Measurements from ENCODE around the gene IMMP2L.

IMMP2L gene

GRCh38 chr7:110835849-110836248 is 726.4 kb downstream of the IMMP2L start:
- no peak for DNase-seq

DNA sequence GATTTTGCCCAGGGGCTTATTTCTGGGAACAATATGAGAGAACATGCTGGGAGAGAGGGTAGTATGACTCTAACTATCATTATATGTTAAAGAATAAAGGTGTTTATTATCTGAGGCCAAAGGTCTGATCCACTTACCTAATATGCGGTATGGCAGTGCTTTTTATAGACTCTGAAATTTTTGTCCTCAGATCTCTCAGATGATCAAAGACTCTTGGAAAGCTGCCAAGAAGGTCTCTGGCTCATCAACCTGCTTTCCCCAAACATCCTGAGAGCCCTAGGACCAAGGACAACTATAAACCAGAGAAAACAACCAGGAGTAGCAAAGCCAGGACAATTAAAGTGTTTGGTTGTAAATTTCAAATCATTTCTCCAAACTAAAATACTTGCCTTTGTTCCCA is 727.1 kb downstream of the IMMP2L start:
- DNase-seq = peak; percentile 83

- no peak for DNase-seq
These were observed 730.9 kb downstream of the IMMP2L start for GRCh38 chr7:110831419-110831818.

DNA sequence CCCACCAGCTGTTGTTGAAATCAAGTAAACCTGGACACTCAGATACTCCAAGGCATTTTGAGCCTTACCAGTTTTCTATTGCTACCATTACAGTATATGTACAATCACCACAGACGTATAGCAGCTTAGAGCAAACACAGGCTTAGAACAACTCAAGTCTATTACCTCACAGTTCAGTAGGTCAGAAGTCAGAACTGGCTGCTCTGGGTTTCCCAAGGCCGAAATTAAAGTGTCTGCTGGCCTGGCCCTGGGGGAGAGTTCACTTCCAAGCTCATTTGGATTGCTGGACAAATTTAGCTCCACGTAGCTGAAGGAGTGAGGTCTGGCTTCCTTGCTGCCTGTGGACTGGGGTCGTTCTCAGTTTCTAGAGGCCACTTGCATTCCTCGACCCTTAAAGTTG is 731.5 kb downstream of the IMMP2L start:
- DNase-seq = no peak

- no peak for DNase-seq
These were observed 734.4 kb downstream of the IMMP2L start for GRCh38 chr7:110827936-110828335.

DNA sequence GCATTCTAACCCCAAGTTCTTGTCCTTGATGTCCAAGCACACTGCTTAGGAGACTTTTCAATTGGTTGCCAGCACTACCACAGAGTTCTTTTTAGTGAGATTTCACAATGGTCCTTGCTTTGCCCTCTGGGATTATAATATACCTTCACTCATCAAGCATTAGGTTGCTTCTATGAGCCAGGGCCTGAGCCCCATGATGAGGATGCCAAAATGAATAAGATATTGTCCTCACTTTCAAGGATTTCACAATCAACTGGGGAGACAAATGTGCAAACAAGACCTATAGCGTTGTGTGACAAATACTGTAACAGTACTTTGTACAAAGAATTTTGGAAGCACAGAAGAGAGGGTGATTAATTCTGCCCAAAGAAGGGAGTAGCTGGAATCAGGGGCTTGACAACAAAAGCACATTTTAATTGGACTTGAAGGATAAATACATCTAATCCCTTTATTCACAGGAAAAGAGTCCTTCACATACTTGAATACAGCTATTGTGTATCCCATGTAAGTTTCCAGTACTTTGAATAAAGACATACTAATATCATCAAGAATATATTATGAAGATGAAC is 734.9 kb downstream of the IMMP2L start:
- DNase-seq = no peak

DNA sequence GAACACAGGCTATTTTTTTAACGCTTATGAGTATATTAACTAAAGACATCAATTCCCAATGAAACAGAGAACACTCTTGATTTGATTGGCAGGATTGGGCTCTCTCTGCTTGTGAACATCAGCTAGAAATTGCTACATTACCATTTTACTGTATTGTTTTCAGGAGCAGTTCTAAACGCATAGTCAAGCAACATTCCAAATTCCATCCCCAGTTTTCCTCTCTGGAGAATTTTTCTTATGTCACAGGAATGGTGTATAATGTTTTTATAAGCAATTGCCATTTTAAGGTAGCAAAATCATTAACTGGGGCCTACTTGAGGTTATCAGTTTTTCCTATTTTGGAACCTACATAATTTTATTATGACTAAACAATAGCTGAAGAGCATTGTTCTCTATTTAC is 748.3 kb downstream of the IMMP2L start:
- DNase-seq = no peak

- DNase-seq = no peak
These were observed 752.5 kb downstream of the IMMP2L start for GRCh38 chr7:110809832-110810231.

- no peak for DNase-seq
These were observed 753.9 kb downstream of the IMMP2L start for GRCh38 chr7:110808361-110808760.

GRCh38 chr7:110804501-110804900 is 757.8 kb downstream of the IMMP2L start:
- DNase-seq = no peak

DNA sequence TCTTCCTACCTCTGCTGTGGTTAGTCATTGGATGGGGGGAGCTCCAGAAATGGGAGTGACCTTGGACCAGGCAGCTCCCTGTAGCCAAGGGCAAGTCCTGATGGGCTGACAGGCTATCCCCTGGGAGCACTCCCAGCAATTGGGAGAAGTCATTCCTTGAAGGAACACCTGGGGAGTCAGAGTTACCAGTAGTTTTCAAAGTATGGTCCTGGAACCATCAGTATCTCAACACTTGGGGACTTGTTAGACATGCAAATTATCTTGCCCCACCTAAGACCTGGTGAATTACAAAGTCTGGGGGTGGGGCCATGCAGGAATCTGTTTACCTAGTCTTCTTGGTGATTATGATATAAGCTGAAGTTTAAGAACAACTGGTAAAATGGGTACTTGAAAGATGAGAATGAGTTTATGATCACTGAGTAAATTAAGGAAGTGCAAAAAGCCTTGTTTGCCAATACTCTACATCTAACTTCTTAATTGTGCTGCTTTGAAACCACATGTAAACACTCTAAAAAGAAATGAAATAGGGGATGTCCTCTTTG is 758.6 kb downstream of the IMMP2L start:
- no peak for DNase-seq

- DNase-seq = no peak
These were observed 760.8 kb downstream of the IMMP2L start for GRCh38 chr7:110801502-110801901.

- no peak for DNase-seq
These were observed 761.3 kb downstream of the IMMP2L start for GRCh38 chr7:110800984-110801383.

GRCh38 chr7:110797656-110798055 is 764.6 kb downstream of the IMMP2L start:
- DNase-seq = no peak

- DNase-seq = no peak
These were observed 771.3 kb downstream of the IMMP2L start for GRCh38 chr7:110790992-110791391.

DNA sequence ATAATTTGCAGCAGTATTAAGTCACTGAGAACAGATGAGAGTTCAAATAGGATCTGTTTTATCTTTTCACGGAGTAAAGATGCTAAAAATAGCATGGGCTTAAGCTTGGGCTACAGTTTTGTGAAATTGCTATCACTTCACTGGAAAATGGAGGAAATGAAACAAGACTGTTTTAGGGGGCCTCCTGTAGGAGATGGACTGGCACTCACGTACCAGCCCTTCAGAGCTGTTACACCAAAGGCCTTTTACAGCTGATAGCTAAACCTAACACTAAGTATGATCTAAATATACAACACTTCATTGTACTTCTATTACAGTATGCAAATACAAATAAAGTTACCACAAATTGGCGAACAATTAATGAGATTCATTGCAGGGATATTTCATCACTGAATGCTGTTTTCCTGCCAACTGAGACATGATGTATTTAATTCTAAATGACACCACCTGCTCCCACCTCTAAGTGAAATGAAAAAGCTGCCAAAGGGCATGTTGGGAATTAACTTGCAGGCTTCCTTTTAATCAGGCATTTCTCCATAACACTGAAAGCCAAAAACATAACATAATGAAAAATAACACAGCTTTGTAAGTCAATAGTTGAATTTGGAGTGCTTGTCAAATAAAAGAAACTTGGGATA is 775.8 kb downstream of the IMMP2L start:
- DNase-seq = no peak

GRCh38 chr7:110784749-110785148 is 777.5 kb downstream of the IMMP2L start:
- no peak for DNase-seq

DNA sequence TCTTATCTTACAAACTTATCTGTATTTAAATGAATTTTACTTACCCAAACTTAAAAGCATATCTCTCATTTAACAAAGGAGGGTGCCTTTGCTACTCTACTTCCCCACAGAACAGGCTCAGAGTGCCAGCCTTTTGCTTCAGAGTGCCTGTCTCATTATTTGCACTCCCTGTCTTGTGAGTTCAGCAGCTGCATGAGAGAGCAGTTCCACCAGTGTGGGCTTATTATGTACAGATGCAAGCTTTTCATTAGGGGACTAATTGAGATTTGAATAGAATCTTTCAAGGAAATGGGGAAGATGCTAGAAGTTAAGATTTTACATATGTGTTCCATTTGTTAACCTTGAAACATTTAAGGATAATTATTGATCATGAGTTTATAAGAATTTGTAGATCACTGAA is 781.6 kb downstream of the IMMP2L start:
- no peak for DNase-seq

GRCh38 chr7:110779339-110779738 is 783.0 kb downstream of the IMMP2L start:
- DNase-seq = no peak

DNA sequence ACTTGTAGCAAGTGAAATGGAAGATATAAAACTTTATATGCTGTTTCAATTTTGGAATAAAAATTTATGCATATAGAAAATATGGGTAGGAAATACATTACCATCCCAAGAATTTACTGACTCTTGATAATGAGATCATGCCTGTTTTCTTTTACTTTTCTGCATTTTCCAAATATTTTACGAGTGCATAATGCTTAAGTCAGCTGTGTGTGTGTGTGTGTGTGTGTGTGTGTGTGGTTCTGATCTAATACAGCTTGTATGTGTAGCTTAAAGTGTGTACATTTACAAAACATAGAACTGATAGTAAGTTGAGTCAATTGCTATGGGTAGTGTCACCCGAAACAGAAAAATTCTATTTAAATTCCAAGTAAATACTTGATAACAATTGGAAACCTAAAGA is 787.2 kb downstream of the IMMP2L start:
- DNase-seq = no peak

DNA sequence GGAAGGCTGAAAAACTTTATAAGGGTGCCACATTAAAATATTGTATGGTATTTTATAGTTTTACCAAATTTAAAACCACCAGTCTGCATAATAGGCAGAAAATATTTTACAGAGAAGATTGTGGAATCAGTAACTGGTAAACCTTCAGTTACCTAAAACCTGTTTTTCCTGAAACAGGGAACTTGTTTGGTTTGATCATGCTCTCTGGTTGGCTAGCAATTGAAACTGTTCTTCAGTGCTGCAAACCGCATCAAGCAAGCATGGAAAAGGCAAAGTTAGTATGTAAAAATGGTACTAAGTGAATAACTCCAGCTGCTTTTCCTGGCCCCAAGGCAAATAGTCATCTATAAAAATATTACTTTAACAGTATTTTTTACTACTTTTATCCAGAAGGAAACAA is 788.2 kb downstream of the IMMP2L start:
- DNase-seq = no peak

- no peak for DNase-seq
These were observed 789.7 kb downstream of the IMMP2L start for GRCh38 chr7:110772615-110773014.

DNA sequence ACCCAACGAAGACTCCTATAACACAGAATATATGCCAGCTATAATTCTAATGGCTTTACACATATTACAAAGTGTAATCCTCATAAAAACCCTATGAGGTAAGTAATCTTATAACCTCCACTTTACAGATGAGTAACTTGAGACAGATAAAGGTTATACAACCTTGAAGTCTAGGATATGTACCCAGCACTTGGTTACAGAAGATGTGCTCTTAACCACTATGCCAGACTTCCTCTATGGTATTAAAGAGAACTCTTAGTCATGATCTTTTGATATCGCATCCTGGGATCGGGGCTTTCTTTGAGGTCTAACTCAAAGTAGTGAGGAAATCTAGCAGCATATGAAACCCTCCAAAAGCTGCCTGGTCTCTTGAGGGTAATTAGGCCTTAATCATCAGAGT is 790.6 kb downstream of the IMMP2L start:
- no peak for DNase-seq

DNA sequence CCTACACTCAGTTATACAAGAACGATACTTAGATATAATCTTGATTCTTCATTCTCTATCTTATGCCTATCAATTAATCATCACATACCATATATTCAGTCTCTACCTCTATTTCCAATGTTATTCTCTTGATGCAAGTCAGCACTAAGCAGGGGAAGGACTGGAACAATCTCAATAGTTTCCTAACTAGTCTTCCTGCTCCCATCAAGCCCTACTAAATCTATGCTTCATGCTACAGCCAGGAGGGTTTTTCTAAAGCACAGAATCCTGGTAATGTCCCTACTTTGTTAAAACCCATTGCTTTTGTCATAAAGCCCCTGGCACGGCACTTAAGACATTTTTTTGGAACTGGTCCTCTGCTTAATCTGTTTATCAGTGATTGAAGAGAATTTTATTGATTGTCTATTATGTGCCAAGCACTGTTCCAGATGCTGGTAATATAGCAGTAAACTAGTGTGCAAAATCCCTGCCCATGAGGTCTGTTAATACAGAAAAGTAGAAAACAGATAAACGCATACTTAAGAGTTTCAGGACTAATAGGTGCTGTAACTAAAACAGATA is 794.7 kb downstream of the IMMP2L start:
- no peak for DNase-seq

GRCh38 chr7:110766864-110767263 is 795.4 kb downstream of the IMMP2L start:
- no peak for DNase-seq
